GM18907 (cell line): ENCODE results near the gene SREBF2.
"Not testable (repeated sequence)": the region's sequence is repeated elsewhere in the genome, so short reads cannot be mapped to it uniquely, and the experiment has no call there.

Experiments used
- ATAC-seq: cut with Tn5 transposase; IDR thresholded peaks from one replicate; pipeline ENCODE4 v1.9.1; 2021; ENCODE audit warnings: mild to moderate bottlenecking, moderate library complexity; ENCODE audit not compliant: unreplicated experiment

SREBF2 gene

DNA sequence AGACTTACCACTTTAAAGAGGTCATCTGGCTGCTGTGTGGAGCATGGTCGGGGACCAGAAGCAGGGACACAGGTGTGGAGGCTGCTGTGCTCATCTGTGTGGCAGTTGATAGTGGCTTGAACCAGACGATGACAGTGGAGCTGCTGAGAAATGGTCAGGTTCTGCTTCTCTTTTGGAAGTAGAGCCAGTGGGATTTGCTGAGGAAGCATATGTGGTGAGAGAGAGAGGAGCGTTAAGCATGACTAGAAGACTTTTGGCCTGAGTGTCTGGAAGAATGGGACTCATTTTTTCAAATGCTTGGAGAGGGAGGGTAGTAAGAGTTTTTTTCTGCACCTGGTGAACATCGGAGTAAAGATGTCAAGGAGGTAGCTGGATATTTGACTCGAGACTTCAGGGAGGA is 12.5 kb upstream of the SREBF2 start:
- no peak for ATAC-seq

DNA sequence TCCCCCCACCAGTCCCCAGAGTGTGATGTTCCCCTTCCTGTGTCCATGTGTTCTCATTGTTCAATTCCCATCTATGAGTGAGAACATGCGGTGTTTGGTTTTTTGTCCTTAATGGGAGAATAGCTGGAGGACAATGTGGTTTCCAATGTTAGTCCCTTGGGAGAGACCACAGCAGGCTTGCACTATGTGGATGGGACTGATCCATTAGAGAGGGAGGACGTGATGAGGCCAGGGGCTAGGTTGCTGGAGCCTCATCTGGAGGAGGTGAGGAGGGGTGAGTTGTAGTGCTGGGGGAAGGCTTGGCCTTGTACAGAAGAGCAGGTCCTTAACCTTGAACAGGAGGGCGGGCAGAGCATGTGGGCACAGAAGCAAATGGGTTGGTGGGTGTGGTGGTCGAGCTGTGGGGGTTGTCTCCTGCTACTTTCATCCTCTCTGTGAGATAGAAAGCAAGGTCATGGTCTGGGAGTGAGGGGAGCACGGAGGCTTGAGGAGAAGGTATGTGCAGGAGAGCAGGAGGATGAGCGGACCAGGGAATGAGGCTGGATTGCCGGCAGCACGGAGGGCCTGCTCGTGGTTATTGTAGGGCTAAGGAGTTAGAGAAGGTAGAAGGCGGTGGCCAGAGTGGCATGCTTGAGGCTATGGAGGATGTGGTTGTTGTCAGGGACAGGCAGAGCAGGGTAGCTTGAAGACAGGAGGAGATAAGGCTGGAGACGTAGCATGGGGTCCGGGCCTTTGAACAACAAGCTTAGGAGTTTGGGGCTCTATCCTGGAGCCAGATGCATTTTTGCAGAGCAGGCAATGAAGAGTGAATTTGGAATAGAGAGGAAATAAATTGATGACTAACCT is 11.2 kb upstream of the SREBF2 start:
- no peak for ATAC-seq

DNA sequence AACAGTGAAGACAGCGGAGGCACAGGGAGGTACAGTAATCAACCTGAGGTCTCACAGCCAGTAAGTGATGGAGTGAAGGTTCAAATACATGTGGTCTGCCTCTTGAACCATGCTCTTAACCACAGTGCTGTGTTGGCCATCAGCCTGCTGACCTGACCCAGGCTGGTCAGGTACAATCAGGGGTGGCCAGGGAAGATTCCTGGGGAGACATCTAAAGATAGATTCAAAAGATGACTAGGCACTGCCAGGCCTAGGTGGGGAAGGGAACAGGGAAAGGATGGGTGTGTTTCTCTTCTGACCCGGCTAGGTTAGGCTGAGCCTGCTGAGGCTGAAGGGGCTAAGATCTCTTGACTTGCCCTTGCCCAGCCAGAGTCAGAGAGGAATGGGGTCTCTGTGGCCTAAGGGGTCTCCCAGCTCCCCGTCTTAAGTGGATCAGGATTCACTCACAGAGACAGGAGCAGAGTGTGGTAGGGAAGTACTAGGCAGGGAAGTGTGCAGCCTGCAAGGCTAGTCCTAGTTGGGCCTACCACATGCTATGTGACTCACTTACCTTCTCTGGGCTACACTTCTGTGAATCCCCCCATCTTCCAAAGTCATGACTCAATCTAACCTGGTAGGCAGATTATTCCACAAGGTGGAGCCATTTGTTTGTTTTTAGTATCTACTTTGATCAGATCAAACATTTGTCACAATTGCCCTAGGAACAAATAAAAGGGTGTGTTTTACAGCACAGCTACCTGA is 10.4 kb upstream of the SREBF2 start:
- ATAC-seq, result no peak

DNA sequence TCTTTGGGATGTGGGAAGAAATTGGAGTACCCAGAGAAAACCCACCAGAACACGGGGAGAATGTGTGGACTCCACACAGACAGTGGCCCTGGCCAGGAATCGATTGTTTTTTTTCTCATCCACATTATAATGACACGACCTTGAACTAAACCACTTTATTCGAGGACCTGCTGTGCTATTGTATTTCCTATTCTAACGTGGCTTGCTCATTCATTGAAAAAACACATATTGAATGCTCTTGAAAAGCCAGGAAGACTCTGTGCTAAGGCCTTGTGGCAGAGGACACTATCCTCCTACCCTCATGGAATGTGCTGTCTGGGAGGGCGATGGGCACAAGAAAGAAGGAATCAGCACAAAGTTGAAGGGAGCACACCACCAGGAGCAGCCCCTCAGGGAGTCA is 9.1 kb upstream of the SREBF2 start:
- ATAC-seq, result no peak

DNA sequence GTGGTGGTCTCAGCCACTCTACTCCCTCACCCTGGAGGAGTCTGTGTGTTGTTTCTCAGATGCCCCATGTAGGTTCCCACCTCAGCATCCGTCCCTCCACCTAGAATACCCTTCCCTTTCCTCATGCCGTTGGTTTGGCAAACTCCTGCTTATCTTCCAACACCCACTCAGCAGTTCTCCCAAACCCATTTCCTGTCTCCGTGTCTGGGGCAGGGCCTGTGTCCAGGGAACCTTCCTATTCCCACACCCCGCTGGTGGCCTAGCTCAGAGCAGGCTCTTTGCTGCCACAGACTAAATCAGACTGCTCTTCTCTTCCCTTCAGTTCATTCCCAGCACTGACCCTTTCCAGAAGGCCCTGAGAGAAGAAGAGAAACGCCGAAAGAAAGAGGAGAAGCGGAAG is 7.5 kb upstream of the SREBF2 start:
- no peak for ATAC-seq

DNA sequence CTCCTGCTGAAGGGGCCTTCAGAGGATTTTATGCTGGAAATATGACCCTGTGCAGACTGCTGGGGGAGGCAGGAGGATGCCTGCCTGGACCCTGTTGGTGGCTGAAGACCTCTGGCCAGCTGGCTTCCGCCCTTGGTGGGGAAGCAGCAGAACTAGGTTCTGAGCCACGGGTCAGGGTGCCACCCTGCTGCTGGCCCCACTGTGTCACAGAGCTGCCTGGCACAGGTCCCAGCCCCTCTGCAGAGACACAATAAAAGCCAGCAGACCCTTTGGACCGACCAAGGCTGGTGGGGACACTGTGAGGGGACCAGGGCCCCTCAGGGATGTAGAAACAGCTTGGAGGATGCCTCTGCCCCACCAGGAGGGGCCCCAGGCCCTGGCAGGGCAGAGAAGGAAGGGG is 6.9 kb upstream of the SREBF2 start:
- ATAC-seq, result no peak

DNA sequence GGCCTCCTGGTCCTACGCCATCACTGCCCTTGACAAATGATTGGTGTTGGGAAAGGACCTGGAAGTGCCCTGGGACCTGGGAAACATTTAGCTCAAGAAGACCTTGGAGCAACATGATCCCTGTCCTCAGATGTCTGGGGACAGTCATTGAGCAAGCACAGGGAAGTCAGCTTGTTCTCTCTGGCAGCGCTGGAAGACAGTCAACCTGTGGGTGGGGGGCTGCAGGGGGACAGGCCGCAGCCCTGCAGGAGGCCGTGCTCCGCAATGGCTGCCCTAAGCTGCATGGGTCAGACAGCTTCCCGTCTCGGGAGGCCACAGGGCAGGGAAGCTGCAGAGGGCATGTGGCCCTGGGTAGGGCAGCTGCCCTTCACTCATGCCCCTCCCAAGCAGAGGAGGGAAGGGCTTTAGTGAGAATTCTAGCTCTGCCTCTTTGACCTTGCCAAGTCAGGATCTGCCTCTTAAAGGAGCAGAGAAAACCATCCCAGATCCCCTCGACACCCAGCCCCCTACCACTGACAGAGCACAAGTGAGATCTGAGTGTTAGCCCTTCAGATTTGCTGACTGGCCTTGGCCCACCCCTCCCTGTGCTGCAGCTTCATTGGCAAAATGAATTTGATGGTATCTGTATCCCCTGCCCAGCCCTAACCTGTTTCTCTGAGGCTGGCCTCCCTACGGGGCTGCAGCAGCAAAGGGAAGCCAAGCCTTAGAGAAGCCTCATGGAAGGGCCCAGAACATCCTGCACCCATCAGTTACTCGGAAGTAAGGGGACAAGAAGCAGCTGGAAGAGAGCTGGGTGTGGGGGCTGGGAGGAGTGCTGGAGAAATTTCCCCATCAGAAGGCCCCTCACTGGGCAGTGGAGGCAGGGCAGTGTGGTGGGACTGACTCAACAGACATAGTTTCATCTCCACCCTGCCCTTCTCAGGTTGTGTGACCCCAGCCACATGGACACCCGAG is 6.2 kb upstream of the SREBF2 start:
- no peak for ATAC-seq

DNA sequence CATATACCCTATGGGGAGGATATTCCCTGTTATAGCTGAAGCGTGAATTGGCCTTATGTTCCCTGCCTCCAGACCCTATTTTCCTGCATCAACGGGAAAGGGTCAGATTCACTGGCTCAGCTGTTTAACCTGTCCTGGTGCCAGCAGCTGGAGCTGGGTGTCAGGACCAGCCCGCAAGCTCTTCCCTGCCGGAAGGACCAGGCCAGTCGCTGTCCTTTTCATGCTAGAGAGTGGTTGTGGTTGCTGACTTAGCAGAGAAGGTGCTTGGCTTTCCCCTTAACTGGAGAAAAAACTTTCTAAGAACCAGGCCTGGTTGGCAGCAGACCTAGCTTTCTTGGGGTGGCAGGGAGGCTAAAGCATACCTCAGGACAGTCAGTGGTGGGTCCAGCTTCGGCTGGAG is 5.2 kb upstream of the SREBF2 start:
- no peak for ATAC-seq

DNA sequence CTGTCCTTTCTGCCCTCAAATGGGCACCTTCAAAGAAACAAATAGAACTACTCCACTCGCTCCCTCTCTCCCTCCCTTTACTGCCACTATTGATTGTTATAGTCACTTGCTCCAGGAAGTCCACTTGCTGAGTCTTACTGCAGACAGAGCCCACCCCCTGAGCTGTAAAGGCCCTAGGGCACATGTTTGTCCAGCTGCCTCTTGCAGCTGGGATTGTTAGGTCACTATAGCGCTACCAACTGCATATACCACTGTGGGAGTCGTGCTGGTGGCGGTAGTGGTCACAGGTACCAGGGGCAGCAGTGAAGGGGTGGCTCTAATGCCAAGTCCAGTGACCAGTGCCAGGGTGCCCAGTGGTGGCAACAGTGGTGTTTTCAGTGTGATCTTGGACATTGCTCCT is 4.4 kb upstream of the SREBF2 start:
- no peak for ATAC-seq

DNA sequence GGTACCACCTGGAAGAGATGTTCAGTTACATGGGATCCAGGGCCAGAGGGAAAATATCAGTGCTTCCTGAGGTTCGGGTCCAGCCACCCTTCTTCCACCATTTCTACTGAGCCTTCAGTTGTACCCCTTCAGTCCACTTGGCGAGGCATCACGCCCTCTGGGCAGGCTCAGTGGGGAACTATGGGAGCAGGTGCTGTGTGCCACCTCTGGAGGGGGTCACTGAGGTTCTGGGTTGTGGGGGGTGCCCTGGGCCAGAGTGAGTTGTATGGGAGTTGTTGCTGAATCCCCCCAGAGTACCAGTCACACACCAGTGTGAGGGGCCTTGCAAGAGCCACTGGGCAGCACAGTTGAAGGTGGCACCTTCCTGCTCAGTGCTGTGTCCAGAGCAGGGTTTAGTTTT is 2.7 kb upstream of the SREBF2 start:
- no peak for ATAC-seq

DNA sequence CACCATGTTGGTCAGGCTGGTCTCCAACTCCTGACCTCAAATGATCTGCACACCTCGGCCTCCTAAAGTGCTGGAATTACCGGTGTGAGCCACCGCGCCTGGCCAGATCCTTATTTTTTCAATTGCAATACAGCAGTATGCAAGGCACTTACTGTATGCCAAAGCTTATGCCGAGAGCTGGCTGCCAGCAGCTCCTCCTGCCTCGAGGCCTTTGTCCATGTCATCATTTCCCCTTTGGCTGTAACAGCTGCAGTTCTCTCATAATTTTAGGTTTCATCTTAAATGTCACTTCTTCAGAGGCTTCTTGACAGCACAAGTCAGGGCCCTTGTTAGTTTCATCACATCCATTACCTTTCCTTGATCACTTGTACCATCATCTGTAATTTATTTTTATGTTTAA is 1.5 kb upstream of the SREBF2 start:
- no peak for ATAC-seq

DNA sequence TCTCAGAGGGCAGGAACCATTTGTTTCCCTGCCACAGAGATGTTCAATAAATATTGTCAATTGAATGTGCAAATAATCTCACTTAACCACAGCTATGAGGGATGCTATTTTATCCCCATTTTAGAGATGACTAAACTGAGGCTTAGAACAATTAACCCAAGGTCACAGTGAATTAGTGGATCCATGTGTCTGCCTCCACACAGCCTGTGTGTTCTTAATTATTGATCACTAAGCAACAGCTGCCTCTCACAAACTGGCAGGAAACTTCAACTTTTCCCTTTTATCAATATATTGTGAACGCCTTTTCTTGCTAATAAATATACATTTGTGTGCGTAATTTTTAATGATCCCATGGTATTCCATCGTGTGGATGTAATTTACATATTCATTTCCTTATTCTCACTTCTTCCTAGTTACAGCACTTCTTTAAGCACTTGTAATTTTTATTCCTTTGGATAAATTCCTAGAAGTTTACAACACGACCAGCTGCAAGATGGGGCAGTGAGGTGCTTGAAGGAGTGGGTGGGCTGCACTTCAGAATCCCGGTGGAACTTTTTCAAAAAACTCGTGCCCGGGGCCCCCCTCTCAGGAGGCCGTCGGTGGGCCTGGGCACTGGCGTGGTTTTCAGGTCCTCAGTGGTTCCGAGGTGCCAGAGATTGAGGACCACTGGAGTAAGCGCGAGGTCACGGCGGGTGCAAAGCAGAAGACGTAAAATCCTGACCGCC is 915 bp upstream of the SREBF2 start:
- ATAC-seq, result no peak

DNA sequence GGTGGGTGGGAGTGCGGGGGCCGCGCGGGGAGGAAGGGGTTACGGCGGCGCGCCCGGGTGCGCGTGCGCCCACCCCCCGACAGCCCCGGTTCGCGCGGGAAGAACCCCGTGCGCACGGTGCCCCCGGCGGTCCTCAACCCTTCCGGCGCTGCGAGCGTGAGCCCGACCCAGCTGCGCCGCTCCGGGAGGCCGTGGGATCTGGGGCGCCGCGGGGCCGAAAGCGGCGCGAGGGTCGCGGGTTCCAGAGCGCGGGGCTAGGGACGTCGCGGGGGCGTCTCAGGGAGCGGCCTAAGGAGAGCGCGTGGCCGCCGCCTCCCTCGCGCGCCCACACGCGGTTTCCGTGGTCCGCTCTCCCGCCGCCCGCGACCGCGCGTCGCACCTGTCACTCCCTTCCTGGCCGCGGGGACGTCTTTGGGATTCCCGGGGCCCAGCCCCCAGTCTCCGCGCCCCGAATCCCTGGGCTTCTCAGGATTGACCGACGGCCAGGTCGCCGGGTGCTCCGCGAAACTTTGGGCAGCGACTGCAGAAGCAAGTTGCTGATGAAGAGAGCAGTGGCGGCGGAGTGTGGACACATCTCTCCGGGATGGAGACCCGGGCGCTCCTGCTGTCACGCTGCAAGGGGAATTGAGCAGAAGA is 582 bp downstream of the SREBF2 start:
- peak; percentile 22 for ATAC-seq

DNA sequence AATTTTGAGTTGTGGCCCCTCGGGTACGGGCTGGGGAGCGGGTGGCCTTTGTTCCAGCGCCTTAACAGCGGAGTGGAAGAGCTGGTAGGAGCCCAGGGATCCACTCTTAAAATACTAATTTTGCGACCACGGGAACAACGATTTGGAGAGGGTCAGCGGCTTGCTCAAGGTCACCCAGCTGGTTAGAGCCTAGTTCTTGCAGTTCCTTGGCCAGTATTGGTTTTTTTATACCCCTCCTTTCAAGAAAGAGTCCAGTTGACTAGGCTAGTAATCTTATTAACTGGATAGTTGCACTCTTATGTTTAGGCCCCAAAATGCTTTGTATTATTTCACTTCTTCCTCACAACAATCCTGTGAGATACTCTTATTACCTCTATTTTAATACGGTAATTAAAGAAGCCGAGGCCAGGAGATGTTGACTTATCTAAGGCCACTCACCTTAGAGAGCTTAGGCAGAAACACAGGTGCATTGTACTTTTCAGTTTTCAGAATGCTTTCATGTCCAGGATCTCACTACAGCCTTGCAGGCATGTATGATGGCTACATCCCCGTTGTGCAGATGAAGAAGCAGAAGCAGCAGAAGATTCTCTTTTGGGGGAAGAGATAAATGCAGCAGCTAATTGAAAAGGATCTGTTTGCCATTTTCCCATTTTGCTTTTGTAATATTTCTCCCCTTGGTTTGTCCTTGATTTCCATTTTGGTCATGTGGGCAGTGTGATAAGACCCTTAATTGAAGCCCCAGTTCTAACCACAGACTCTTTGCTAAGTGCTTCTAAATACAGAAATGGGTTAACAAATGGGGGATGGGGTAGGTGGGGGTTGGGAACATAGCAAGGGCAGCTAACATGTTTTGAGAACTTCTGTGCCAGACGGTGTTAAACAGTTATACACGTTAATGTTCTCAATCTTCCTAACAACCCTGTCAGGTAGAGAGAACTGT is 1.4 kb downstream of the SREBF2 start:
- no peak for ATAC-seq

DNA sequence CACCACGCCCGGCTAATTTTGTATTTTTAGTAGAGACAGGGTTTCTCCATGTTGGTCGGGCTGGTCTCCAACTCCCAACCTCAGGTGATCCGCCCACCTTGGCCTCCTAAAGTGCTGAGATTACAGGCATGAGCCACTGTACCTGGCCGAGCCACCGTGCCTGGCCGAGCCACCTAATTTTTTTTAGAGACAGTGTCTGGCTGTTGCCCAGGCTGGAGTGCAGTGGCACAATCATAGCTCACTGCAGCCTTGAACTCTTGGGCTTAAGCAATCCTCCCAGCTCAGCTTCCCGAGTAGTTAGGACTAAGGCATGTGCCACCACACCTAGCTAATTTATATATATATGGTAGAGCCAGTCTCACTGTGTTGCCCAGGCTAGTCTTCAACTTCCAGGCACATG is 2.6 kb downstream of the SREBF2 start:
- ATAC-seq, result not testable (repeated sequence)

DNA sequence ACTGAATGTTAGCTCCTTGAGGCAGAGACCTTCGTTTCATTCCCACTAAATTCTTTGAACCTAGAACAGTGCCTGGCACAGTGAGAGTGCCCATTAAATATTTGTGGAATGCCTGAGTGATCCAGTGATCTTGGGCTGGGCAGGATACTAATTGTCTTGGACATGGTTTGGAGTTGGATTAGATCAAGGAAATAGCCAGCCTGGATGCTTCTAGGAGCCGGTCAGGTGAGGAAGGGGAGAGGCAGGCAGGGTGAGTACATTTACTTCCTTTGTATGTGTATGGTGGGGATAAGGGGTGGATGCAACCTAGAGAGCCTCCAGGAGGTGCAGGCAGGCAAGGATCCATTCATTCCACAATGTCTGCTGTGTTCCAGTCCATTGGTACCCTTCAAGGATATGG is 3.6 kb downstream of the SREBF2 start:
- ATAC-seq, result no peak

DNA sequence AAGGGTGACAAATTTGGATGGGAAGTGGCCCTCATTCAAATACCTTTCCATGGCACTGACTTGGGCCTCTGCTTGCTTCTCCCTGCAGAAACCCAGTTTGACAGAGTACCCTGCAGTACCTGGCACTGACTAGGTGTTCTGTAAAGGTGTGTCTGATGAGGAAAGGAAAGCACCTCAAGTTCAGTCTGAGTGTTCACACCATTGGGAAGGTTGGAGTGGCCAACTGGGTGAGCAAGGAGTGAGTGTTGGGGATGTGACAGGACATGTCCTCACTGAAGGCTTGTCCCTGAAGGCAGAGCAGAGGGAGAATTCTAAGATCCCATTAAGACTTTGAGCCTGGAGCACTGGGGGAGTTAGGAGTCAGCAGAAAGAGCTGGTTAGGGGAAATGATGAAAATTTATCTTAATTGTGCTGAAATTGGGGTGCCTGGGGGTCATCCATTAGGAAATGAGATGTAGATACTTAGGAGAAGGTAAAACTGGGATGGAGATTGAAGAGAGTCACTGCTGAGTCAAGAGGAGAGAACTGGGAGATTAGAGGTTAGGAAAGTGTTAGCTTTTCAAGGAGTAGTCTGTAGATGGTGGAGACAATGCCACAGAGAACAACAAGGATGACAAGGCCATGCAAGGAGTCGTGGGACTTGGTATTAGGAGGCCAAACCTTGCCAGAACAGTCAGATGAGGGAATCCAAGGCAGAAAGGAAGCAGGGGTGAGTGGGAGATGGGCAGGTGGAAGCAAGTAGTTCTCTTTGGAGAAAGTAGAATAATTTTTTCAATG is 6.1 kb downstream of the SREBF2 start:
- no peak for ATAC-seq

DNA sequence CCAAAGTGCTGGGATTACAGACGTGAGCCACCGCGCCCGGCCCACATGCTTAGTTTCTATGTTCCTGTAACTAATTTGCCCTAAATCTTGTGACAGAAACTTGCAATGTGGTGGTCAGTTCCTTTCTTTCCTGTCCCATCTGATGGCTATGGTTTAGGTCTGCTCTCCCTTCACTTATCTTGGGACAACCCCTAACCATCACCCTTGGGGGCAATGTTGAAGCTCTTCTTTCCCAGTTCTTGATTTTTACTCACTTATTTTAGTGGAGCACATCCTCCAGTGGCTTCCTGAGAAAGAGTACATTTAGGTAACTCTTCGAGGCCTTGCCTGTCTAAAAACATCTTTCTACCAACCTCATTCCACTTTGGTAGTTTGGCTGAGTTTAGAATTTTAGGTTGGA is 7.3 kb downstream of the SREBF2 start:
- no peak for ATAC-seq
